PC-3 (cell line): ENCODE data around the gene SLC24A3. TPM values are rescaled to one million over a fixed set of nuclear protein-coding genes. Genes with fewer than 3 reads are reported as not detected.

Source experiments
- ATAC-seq: fragments of 200-7000 bp; cut with Tn5 transposase; 2 replicates; pipeline ENCODE4 v1.9.1; 2020; ENCODE audit warnings: mild to moderate bottlenecking, moderate library complexity
- BruUV-seq: library from RNA; stranded (reverse); fragments of 400-500 nt; replicated peaks from 2 replicates; lab custom pipeline; 2021; lab: Mats Ljungman, UMichigan
- CTCF ChIA-PET: fragments of 300-600 bp; sonication (Branson Sonifier 250); formaldehyde crosslinking; loops from one replicate; lab custom pipeline; 2022; ENCODE audit warnings: antibody characterized with exemption; lab: Charles Lee
- POLR2A ChIA-PET: fragments of 300-600 bp; sonication (Branson Sonifier 250); formaldehyde crosslinking; loops from one replicate; lab custom pipeline; 2022; ENCODE audit warnings: antibody characterized with exemption; ENCODE audit not compliant: unreplicated experiment; lab: Charles Lee
- DNase-seq: peaks from one replicate; pipeline ENCODE4 v3.0.0-alpha.2; 2015
- H2AFZ ChIP-seq: fragments of 300-600 bp; sonication (generic); 2 replicates; pipeline ENCODE4 v1.6.0; 2016; ENCODE audit warnings: antibody characterized with exemption, low read length
- H3F3A ChIP-seq: fragments of 300-600 bp; sonication (generic); one replicate; pipeline ENCODE4 v1.6.0; 2017; ENCODE audit warnings: antibody characterized with exemption, low read length, control low read depth, mild to moderate bottlenecking; ENCODE audit not compliant: unreplicated experiment
- H3K27ac ChIP-seq: fragments of 300-600 bp; sonication (generic); 2 replicates; pipeline ENCODE4 v1.5.1; 2016; ENCODE audit warnings: mild to moderate bottlenecking, low read length
- H3K27me3 ChIP-seq: fragments of 300-600 bp; sonication (generic); 2 replicates; pipeline ENCODE4 v1.6.1; 2016; ENCODE audit warnings: low read length, mixed read lengths
- H3K36me3 ChIP-seq: fragments of 300-600 bp; sonication (generic); 2 replicates; pipeline ENCODE4 v1.6.1; 2016; ENCODE audit warnings: low read depth, mixed run types, low read length, mixed read lengths
- H3K4me1 ChIP-seq: fragments of 300-600 bp; sonication (generic); 2 replicates; pipeline ENCODE4 v1.5.1; 2016; ENCODE audit warnings: low read length; ENCODE audit not compliant: insufficient read depth
- H3K4me2 ChIP-seq: fragments of 300-600 bp; sonication (generic); 2 replicates; pipeline ENCODE4 v1.6.0; 2016; ENCODE audit warnings: low read length
- H3K4me3 ChIP-seq: fragments of 300-600 bp; sonication (generic); 2 replicates; pipeline ENCODE4 v1.5.1; 2016; ENCODE audit warnings: mild to moderate bottlenecking, low read length, mixed read lengths
- H3K79me2 ChIP-seq: fragments of 300-600 bp; sonication (generic); 2 replicates; pipeline ENCODE4 v1.6.1; 2017; ENCODE audit warnings: low read length, mixed read lengths
- H3K9ac ChIP-seq: fragments of 300-600 bp; sonication (generic); 2 replicates; pipeline ENCODE4 v1.6.0; 2016; ENCODE audit warnings: mild to moderate bottlenecking, low read length
- H3K9me2 ChIP-seq: fragments of 300-600 bp; sonication (generic); replicated peaks from 2 replicates; pipeline ENCODE4 v1.6.1; 2016; ENCODE audit warnings: mixed run types, low read length, mixed read lengths
- H3K9me3 ChIP-seq: fragments of 300-600 bp; sonication (generic); 2 replicates; pipeline ENCODE4 v1.6.1; 2016; ENCODE audit warnings: low read length, mixed read lengths
- H4K20me1 ChIP-seq: fragments of 300-600 bp; sonication (generic); 2 replicates; pipeline ENCODE4 v1.6.1; 2016; ENCODE audit warnings: low read length, mixed read lengths
- EZH2 ChIP-seq: fragments of 300-600 bp; sonication (generic); IDR thresholded peaks from one replicate; pipeline ENCODE4 v1.6.1; 2017; ENCODE audit warnings: antibody characterized with exemption, mild to moderate bottlenecking, low read length; ENCODE audit not compliant: unreplicated experiment
- EZH2phosphoT487 ChIP-seq: fragments of 300-600 bp; sonication (generic); IDR thresholded peaks from 2 replicates; pipeline ENCODE4 v1.6.1; 2018; ENCODE audit warnings: mild to moderate bottlenecking, antibody characterized with exemption, low read length, borderline replicate concordance
- intact Hi-C: fragments of 100-400 bp; cut with micrococcal nuclease; formaldehyde crosslinking; loops from 2 replicates; pipeline ENCODE4 v1.9.0; 2023
- total RNA-seq: library from RNA; depleted of rRNA; stranded (reverse); fragments of >200 nt; gene quantifications from 2 replicates; pipeline ENCODE4 v1.2.3, GENCODE V29; 2014
- TF ChIP-seq, protein P1 (sequence below): fragments of 300-600 bp; sonication (generic); conservative IDR thresholded peaks from 2 replicates; pipeline ENCODE4 v1.5.1; 2017; ENCODE audit warnings: antibody characterized with exemption, low read depth, mild to moderate bottlenecking, low read length

Gene SLC24A3
- total RNA-seq, 1 experiment from 2014 or later: 0.11 TPM

DNA sequence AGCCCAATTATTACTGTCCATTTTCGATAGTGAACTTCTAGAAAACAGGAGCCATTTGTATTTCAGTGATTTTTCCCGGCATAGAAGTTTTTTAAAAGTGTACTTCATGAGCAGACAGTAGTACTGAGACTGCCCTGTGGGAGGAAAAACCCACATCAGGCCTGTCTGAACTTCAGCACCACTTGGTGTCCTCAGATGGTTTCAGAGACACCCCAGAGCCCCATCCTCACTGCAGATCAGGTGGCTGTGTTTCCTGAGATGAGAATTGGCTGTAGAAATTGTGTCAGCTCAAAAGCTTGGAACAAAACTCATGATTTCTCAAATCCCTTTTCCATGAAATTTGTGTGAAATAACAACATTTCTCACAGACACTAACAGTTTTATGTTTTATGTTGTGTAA lies 435.6 kb downstream of the SLC24A3 start:
- ChIA-PET CTCF (no interaction called here), POLR2A (no interaction called here)
- peaks cover 61% of the 10 kb centered on the region for H3K27me3 ChIP-seq

DNA sequence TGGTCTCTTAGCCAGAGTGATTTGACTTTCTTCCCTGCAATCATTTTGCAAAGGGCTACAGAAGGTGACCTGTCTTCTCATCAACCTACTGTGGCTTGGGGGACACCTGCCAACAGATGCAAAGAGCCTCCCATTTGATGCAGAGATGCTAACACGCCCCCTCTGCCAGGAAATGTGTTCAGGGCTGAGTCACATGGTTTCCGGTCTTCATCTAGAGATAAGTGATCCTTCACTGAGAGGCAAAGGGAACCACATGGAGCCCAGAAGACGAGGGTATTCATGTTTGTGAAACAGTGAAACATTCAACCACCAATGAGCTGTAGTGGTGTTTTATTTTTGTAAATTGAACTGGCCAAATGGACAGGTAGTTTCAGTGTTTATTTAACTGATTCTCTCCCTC lies 436.6 kb downstream of the SLC24A3 start:
- ChIA-PET POLR2A (interaction anchor here (0.6 kb wide), 1 partner anchor 44 kb away, joined by 3 read pairs; no protein-coding TSS in a partner anchor), CTCF (no interaction called here)
- H2AFZ ChIP-seq: no peak overlapping the region
- no peak overlapping the region for H3K4me3 ChIP-seq
- no peaks in the 10 kb centered on the region for H3F3A ChIP-seq
- BruUV-seq: no TSS peak
- no peaks in the 10 kb centered on the region for H3K36me3 ChIP-seq
- no peak for DNase-seq
- no peaks in the 10 kb centered on the region for H3K79me2 ChIP-seq
- no peak for ATAC-seq
- H4K20me1 ChIP-seq: no peaks in the 10 kb centered on the region
- H3K4me2 ChIP-seq: no peak overlapping the region
- intact Hi-C loops: no loop called here
- no peak overlapping the region for H3K9ac ChIP-seq
- TF ChIP-seq, protein P1, sequence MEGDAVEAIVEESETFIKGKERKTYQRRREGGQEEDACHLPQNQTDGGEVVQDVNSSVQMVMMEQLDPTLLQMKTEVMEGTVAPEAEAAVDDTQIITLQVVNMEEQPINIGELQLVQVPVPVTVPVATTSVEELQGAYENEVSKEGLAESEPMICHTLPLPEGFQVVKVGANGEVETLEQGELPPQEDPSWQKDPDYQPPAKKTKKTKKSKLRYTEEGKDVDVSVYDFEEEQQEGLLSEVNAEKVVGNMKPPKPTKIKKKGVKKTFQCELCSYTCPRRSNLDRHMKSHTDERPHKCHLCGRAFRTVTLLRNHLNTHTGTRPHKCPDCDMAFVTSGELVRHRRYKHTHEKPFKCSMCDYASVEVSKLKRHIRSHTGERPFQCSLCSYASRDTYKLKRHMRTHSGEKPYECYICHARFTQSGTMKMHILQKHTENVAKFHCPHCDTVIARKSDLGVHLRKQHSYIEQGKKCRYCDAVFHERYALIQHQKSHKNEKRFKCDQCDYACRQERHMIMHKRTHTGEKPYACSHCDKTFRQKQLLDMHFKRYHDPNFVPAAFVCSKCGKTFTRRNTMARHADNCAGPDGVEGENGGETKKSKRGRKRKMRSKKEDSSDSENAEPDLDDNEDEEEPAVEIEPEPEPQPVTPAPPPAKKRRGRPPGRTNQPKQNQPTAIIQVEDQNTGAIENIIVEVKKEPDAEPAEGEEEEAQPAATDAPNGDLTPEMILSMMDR: no peak
- TF ChIP-seq EZH2 (no peak), EZH2phosphoT487 (no peak)
- no peaks in the 10 kb centered on the region for H3K9me3 ChIP-seq
- no peaks in the 10 kb centered on the region for H3K9me2 ChIP-seq
- H3K4me1 ChIP-seq: no peaks in the 10 kb centered on the region
- H3K27ac ChIP-seq: no peak overlapping the region
- H3K27me3 ChIP-seq: peaks cover 65% of the 10 kb centered on the region

More for the DNA sequence above, 435.6 kb downstream of the SLC24A3 start:
- Histone ChIP-seq H3K36me3 (no peaks in the 10 kb centered on the region), H3K9me3 (no peaks in the 10 kb centered on the region), H3K4me3 (no peak overlapping the region), H3F3A (no peaks in the 10 kb centered on the region), H2AFZ (no peak overlapping the region), H4K20me1 (no peaks in the 10 kb centered on the region), H3K4me1 (no peaks in the 10 kb centered on the region), H3K27ac (no peak overlapping the region), H3K9ac (no peak overlapping the region), H3K4me2 (no peak overlapping the region), H3K79me2 (no peaks in the 10 kb centered on the region), H3K9me2 (no peaks in the 10 kb centered on the region)
- DNase-seq (peak; percentile 17), ATAC-seq (peak; percentile 59)
- TF ChIP-seq EZH2: no peak
- TF ChIP-seq, protein P1: no peak
- no TSS peak for BruUV-seq
- intact Hi-C loops: no loop called here

DNA sequence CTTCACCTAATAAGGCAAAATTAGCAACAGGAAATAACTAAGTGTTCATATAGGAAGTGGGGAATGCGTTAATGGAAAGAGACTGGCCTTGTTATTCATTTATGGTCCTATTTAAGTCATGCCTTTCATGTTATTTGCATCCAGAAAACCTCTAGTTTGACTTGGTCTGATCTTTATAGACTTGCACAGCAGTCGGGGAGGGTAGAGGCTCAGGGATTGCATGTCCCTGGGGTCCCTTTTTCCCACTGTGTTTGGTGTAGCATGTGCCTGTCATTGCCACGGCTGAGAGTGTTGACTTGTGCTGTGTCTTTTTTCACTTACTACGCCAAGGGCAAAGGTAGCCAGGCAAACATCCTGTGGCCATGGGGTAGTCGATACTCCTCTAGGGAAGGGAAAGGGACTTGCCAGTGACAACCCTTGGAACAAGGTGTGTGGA lies 440.2 kb downstream of the SLC24A3 start:
- Histone ChIP-seq H2AFZ (no peak overlapping the region), H3K79me2 (no peaks in the 10 kb centered on the region), H3K9me3 (no peaks in the 10 kb centered on the region), H3K36me3 (no peaks in the 10 kb centered on the region), H3F3A (no peaks in the 10 kb centered on the region), H3K27me3 (peaks cover 78% of the 10 kb centered on the region), H3K4me1 (no peaks in the 10 kb centered on the region), H3K9me2 (no peaks in the 10 kb centered on the region), H3K9ac (no peak overlapping the region), H3K4me3 (no peak overlapping the region), H3K27ac (no peak overlapping the region), H4K20me1 (no peaks in the 10 kb centered on the region), H3K4me2 (no peak overlapping the region)
- ChIA-PET CTCF (no interaction called here), POLR2A (no interaction called here)
- intact Hi-C loops: no loop called here
- ATAC-seq (no peak), DNase-seq (no peak)
- TF ChIP-seq, protein P1: no peak
- TF ChIP-seq EZH2phosphoT487 (no peak), EZH2 (no peak)
- no TSS peak for BruUV-seq
